HL-60 (cell line): Measurements from ENCODE around the gene SERPINA9.

ENCODE experiments used
- DNase-seq, 2 experiments: peaks; one replicate each; pipeline ENCODE4 v3.0.0-alpha.2; 2010 to 2020; ENCODE audit warnings: low read depth in 1 of 2, low spot score in 1 of 2
- H3K27ac ChIP-seq: fragments of 250-450 bp; sonication (Bioruptor Pico); replicated peaks from 2 replicates; pipeline ENCODE4 v1.5.1; 2020; ENCODE audit warnings: mild to moderate bottlenecking, moderate library complexity
- H3K27me3 ChIP-seq: fragments of 250-450 bp; sonication (Bioruptor Pico); 2 replicates; pipeline ENCODE4 v1.5.1; 2021; ENCODE audit warnings: mild to moderate bottlenecking, moderate library complexity; ENCODE audit not compliant: insufficient read depth, poor library complexity, severe bottlenecking
- H3K4me3 ChIP-seq: replicated peaks from 2 replicates; pipeline ENCODE4 v1.5.1; 2011; ENCODE audit warnings: mild to moderate bottlenecking, control low read depth, low read length; ENCODE audit not compliant: insufficient read depth
- GABPA ChIP-seq: IDR thresholded peaks from 2 replicates; pipeline ENCODE4 v1.6.1; 2012; ENCODE audit warnings: low read depth
- POLR2AphosphoS5 ChIP-seq: IDR thresholded peaks from 2 replicates; pipeline ENCODE4 v1.6.1; 2012; ENCODE audit warnings: low read depth
- SPI1 ChIP-seq: IDR thresholded peaks from 2 replicates; pipeline ENCODE4 v1.6.1; 2012; ENCODE audit warnings: low read depth, mild to moderate bottlenecking, borderline replicate concordance
- TF ChIP-seq, protein P1 (sequence below): IDR thresholded peaks from one replicate; pipeline ENCODE4 v1.5.1; 2011; ENCODE audit warnings: low read length, control low read depth, inconsistent platforms; ENCODE audit not compliant: insufficient read depth
- TF ChIP-seq, protein P2 (sequence below): IDR thresholded peaks from 2 replicates; pipeline ENCODE4 v1.6.1; 2012; ENCODE audit warnings: low read depth; ENCODE audit not compliant: insufficient replicate concordance

SERPINA9 gene

DNA sequence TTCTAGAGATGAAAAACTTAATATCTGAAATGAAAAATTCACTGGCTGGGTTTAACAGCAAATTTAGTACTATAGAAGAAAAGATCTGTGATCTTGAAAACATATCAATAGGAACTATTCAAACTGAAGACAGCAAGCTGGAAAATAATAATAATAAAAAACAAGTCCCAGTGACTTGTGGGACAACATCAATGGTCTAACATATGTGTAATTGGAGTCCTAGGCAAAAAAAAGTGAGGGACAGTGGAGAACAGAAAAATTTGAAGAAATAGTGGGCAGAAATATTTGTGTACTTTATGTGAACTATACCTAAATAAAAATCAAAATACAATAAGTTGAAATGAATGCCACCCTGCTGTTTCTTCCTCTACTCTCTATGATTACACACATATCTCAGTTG lies 2.4 kb upstream of the SERPINA9 start:
- no peak overlapping the region for H3K4me3 ChIP-seq
- no peak overlapping the region for H3K27ac ChIP-seq
- TF ChIP-seq, protein P1, sequence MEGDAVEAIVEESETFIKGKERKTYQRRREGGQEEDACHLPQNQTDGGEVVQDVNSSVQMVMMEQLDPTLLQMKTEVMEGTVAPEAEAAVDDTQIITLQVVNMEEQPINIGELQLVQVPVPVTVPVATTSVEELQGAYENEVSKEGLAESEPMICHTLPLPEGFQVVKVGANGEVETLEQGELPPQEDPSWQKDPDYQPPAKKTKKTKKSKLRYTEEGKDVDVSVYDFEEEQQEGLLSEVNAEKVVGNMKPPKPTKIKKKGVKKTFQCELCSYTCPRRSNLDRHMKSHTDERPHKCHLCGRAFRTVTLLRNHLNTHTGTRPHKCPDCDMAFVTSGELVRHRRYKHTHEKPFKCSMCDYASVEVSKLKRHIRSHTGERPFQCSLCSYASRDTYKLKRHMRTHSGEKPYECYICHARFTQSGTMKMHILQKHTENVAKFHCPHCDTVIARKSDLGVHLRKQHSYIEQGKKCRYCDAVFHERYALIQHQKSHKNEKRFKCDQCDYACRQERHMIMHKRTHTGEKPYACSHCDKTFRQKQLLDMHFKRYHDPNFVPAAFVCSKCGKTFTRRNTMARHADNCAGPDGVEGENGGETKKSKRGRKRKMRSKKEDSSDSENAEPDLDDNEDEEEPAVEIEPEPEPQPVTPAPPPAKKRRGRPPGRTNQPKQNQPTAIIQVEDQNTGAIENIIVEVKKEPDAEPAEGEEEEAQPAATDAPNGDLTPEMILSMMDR: no peak
- no peak for TF ChIP-seq POLR2AphosphoS5
- TF ChIP-seq, protein P2, sequence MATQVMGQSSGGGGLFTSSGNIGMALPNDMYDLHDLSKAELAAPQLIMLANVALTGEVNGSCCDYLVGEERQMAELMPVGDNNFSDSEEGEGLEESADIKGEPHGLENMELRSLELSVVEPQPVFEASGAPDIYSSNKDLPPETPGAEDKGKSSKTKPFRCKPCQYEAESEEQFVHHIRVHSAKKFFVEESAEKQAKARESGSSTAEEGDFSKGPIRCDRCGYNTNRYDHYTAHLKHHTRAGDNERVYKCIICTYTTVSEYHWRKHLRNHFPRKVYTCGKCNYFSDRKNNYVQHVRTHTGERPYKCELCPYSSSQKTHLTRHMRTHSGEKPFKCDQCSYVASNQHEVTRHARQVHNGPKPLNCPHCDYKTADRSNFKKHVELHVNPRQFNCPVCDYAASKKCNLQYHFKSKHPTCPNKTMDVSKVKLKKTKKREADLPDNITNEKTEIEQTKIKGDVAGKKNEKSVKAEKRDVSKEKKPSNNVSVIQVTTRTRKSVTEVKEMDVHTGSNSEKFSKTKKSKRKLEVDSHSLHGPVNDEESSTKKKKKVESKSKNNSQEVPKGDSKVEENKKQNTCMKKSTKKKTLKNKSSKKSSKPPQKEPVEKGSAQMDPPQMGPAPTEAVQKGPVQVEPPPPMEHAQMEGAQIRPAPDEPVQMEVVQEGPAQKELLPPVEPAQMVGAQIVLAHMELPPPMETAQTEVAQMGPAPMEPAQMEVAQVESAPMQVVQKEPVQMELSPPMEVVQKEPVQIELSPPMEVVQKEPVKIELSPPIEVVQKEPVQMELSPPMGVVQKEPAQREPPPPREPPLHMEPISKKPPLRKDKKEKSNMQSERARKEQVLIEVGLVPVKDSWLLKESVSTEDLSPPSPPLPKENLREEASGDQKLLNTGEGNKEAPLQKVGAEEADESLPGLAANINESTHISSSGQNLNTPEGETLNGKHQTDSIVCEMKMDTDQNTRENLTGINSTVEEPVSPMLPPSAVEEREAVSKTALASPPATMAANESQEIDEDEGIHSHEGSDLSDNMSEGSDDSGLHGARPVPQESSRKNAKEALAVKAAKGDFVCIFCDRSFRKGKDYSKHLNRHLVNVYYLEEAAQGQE: no peak
- TF ChIP-seq GABPA: no peak
- no peak for TF ChIP-seq SPI1
- H3K27me3 ChIP-seq: no peaks in the 10 kb centered on the region
- no peak for DNase-seq

DNA sequence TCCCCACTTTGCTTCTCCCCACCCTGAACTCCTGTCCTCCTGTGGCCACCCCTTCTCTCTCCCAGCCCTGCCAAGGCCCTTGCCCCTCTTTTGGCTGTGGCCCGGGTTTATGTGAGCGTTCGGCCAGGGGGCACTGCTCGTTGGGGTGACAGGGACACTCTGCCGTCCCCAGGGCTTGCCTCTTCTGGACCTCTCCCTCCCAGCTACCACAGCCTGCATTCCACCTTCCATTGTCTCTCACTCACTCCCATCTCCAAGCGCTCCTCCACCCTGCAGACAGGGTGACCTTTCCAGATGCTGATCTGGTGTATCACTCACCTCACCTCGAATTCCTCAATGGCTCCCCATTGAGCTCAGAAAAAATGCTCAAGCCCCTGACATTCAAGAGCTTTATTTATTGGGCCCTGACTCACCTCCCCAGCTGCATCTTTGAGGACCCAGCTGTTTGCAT lies 1.4 kb downstream of the SERPINA9 start:
- TF ChIP-seq POLR2AphosphoS5 (no peak), GABPA (no peak), SPI1 (no peak)
- TF ChIP-seq, protein P1: no peak
- TF ChIP-seq, protein P2: no peak
- Histone ChIP-seq H3K27ac (no peak overlapping the region), H3K27me3 (no peaks in the 10 kb centered on the region), H3K4me3 (no peak overlapping the region)
- no peak for DNase-seq

DNA sequence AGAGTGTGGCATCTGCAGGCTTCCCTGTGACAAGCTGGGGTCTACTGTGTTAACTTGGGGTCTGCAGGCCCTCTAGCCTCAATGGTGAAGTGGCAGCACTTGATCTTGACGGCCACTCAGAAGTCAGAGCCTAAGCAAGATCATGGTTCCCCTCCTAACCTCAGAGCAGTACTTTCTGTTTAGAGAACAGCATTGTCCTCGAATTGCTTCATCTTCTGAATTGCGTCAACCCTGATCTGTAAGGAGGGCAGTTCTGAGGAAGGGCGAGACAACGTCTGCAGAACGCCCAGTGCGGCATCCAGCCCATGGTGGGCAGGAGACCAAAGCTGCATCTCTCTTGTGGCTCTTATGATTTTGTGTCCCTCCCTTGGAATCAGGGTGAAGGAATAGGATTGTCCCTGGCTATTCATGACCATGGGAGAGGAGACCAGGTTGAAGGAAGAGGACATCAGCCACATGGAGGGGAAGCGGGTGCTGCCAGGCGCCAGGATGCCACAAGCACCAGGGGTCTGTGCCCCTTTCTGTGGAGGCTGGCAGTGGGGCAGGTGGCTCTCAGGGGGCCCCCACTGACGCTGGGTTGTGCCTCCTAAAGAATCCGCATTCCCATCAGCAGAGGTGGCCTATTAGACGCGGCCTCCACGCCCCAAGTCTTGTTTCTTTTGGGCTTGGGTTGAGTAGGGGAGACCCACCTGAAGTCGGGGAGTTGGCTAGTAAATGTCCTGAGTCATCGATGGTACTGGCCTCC lies 2.2 kb downstream of the SERPINA9 start:
- Histone ChIP-seq H3K27me3 (no peaks in the 10 kb centered on the region), H3K4me3 (no peak overlapping the region), H3K27ac (no peak overlapping the region)
- TF ChIP-seq GABPA (no peak), SPI1 (no peak), POLR2AphosphoS5 (no peak)
- TF ChIP-seq, protein P2: no peak
- TF ChIP-seq, protein P1: no peak
- DNase-seq: peak; percentile 69 to 81
